H9 (cell line): ENCODE measurements around the gene AP1G2. TPM values are rescaled to one million over a fixed set of nuclear protein-coding genes. Genes with fewer than 3 reads are reported as not detected.

Experiments used
- DNase-seq: peaks from one replicate; pipeline ENCODE4 v3.0.0-alpha.2; 2017
- H2AFZ ChIP-seq: one replicate; pipeline ENCODE4 v1.6.1; 2013; ENCODE audit warnings: mild to moderate bottlenecking, low read length, control low read depth, moderate library complexity
- H2AK5ac ChIP-seq: 2 replicates; pipeline ENCODE4 v1.6.1; 2013; ENCODE audit warnings: low read length, control low read depth, mixed read lengths; ENCODE audit not compliant: insufficient read length
- H2BK120ac ChIP-seq: one replicate; pipeline ENCODE4 v1.6.1; 2013; ENCODE audit warnings: low read depth, mild to moderate bottlenecking, low read length, control low read depth, inconsistent platforms; ENCODE audit not compliant: poor library complexity, severe bottlenecking
- H2BK12ac ChIP-seq: 2 replicates; pipeline ENCODE4 v1.6.1; 2013; ENCODE audit warnings: low read length, control low read depth, mixed read lengths, low read depth; ENCODE audit not compliant: insufficient read length
- H2BK15ac ChIP-seq: 2 replicates; pipeline ENCODE4 v1.6.1; 2013; ENCODE audit warnings: low read depth, low read length, control low read depth
- H2BK20ac ChIP-seq: one replicate; pipeline ENCODE4 v1.6.1; 2013; ENCODE audit warnings: low read depth, mild to moderate bottlenecking, low read length, control low read depth, inconsistent platforms; ENCODE audit not compliant: poor library complexity, severe bottlenecking
- H2BK5ac ChIP-seq: 2 replicates; pipeline ENCODE4 v1.6.1; 2013; ENCODE audit warnings: low read length, control low read depth, mixed read lengths; ENCODE audit not compliant: insufficient read length
- H3K14ac ChIP-seq: 2 replicates; pipeline ENCODE4 v1.6.1; 2013; ENCODE audit warnings: low read length, control low read depth; ENCODE audit not compliant: insufficient read depth
- H3K18ac ChIP-seq: 2 replicates; pipeline ENCODE4 v1.6.1; 2013; ENCODE audit warnings: low read depth, mild to moderate bottlenecking, mixed read lengths, low read length, control low read depth; ENCODE audit not compliant: insufficient read length
- H3K23ac ChIP-seq: 2 replicates; pipeline ENCODE4 v1.6.1; 2013; ENCODE audit warnings: low read length, control low read depth, mixed read lengths, low read depth; ENCODE audit not compliant: insufficient read length
- H3K23me2 ChIP-seq: 2 replicates; pipeline ENCODE4 v1.6.1; 2013; ENCODE audit warnings: low read depth, mild to moderate bottlenecking, mixed read lengths, low read length, control low read depth; ENCODE audit not compliant: insufficient read length, poor library complexity, severe bottlenecking
- H3K27ac ChIP-seq: 2 replicates; pipeline ENCODE4 v1.5.1; 2013; ENCODE audit warnings: low read length, control low read depth, mixed read lengths, low read depth; ENCODE audit not compliant: insufficient read length
- H3K27me3 ChIP-seq: 2 replicates; pipeline ENCODE4 v1.6.1; 2013; ENCODE audit warnings: low read length, control low read depth, inconsistent platforms; ENCODE audit not compliant: insufficient read depth
- H3K4ac ChIP-seq: 2 replicates; pipeline ENCODE4 v1.6.1; 2013; ENCODE audit warnings: low read depth, mild to moderate bottlenecking, control low read depth, inconsistent platforms, low read length, moderate library complexity
- H3K4me1 ChIP-seq: 2 replicates; pipeline ENCODE4 v1.6.1; 2013; ENCODE audit warnings: low read length, control low read depth, inconsistent platforms; ENCODE audit not compliant: insufficient read depth
- H3K4me2 ChIP-seq: 2 replicates; pipeline ENCODE4 v1.6.1; 2013; ENCODE audit warnings: low read length, control low read depth, mixed read lengths; ENCODE audit not compliant: insufficient read length, insufficient read depth
- H3K56ac ChIP-seq: 2 replicates; pipeline ENCODE4 v1.6.1; 2013; ENCODE audit warnings: low read depth, mild to moderate bottlenecking, mixed read lengths, low read length, control low read depth; ENCODE audit not compliant: insufficient read length
- H3K79me1 ChIP-seq: 2 replicates; pipeline ENCODE4 v1.6.1; 2013; ENCODE audit warnings: low read depth, mild to moderate bottlenecking, moderate library complexity, low read length, control low read depth, inconsistent platforms; ENCODE audit not compliant: insufficient read depth, poor library complexity, severe bottlenecking
- H3K79me2 ChIP-seq: 2 replicates; pipeline ENCODE4 v1.6.1; 2013; ENCODE audit warnings: low read length, control low read depth, inconsistent platforms; ENCODE audit not compliant: insufficient read depth
- H3K9ac ChIP-seq: 2 replicates; pipeline ENCODE4 v1.6.1; 2013; ENCODE audit warnings: low read length, control low read depth, mixed read lengths; ENCODE audit not compliant: insufficient read length; ENCODE audit errors: extremely low read depth
- H3K9me3 ChIP-seq: one replicate; pipeline ENCODE4 v1.6.1; 2013; ENCODE audit warnings: low read depth, low read length, inconsistent platforms; ENCODE audit not compliant: control insufficient read depth
- H3T11ph ChIP-seq: one replicate; pipeline ENCODE4 v1.6.1; 2013; ENCODE audit warnings: mild to moderate bottlenecking, low read length, control low read depth, inconsistent platforms
- H4K20me1 ChIP-seq: one replicate; pipeline ENCODE4 v1.6.1; 2013; ENCODE audit not compliant: control insufficient read depth, insufficient read length, insufficient read depth
- H4K5ac ChIP-seq: 2 replicates; pipeline ENCODE4 v1.6.1; 2013; ENCODE audit warnings: low read depth, mild to moderate bottlenecking, mixed read lengths, low read length, control low read depth; ENCODE audit not compliant: insufficient read length
- H4K8ac ChIP-seq: replicated peaks from 2 replicates; pipeline ENCODE4 v1.6.1; 2013; ENCODE audit warnings: low read length, control low read depth, mixed read lengths, low read depth; ENCODE audit not compliant: insufficient read length
- H4K91ac ChIP-seq: 2 replicates; pipeline ENCODE4 v1.6.1; 2013; ENCODE audit warnings: low read depth, mild to moderate bottlenecking, moderate library complexity, mixed read lengths, low read length, control low read depth; ENCODE audit not compliant: insufficient read length
- H3K27ac Mint-ChIP-seq, 3 experiments: 2 replicates in 2 of 3; 3 replicates in 1 of 3; pipeline ENCODE4 v1.8.0; 2020 to 2021; ENCODE audit warnings: mixed read lengths in 3 of 3, mild to moderate bottlenecking in 1 of 3, moderate library complexity in 1 of 3
- H3K27me3 Mint-ChIP-seq: 2 replicates; pipeline ENCODE4 v1.8.0; 2021; ENCODE audit warnings: low read depth, mild to moderate bottlenecking, moderate library complexity, mixed read lengths
- H3K36me3 Mint-ChIP-seq, 3 experiments: 2 replicates in 2 of 3; 3 replicates in 1 of 3; pipeline ENCODE4 v1.8.0; 2020 to 2021; ENCODE audit warnings: low read depth in 3 of 3, mixed read lengths in 3 of 3; ENCODE audit not compliant: insufficient read depth in 1 of 3
- H3K4me1 Mint-ChIP-seq, 2 experiments: 2 replicates each; pipeline ENCODE4 v1.8.0; 2020; ENCODE audit warnings: mixed read lengths in 2 of 2
- H3K4me3 Mint-ChIP-seq, 2 experiments: 2 replicates in 1 of 2; 3 replicates in 1 of 2; pipeline ENCODE4 v1.8.0; 2020 to 2021; ENCODE audit warnings: mild to moderate bottlenecking in 2 of 2, mixed read lengths in 2 of 2, moderate library complexity in 1 of 2
- H3K9me3 Mint-ChIP-seq, 2 experiments: 2 replicates in 1 of 2; 3 replicates in 1 of 2; pipeline ENCODE4 v1.8.0; 2020; ENCODE audit warnings: mild to moderate bottlenecking in 2 of 2, mixed read lengths in 2 of 2, moderate library complexity in 1 of 2
- CTCF ChIP-seq: fragments of 200-600 bp; sonication (generic); conservative IDR thresholded peaks from 3 replicates; pipeline ENCODE4 v1.8.0; 2021; ENCODE audit warnings: antibody characterized with exemption, mild to moderate bottlenecking
- WGBS: extraction: QIAGEN DNeasy Blood & Tissue Kit; methylation state at CpG from one replicate; pipeline ENCODE4 v1.1.7; 2013; ENCODE audit warnings: missing lambda C conversion rate, low lambda C conversion rate, mixed read lengths; ENCODE audit not compliant: insufficient read length; ENCODE audit errors: extremely low coverage; 5-methylcytosine and 5-hydroxymethylcytosine counted together
- total RNA-seq: library from RNA; stranded (reverse); gene quantifications from 2 replicates; pipeline ENCODE4 v1.2.1, GENCODE V29; 2021

The AP1G2 gene
- total RNA-seq, 1 experiment from 2014 or later: 107 TPM

DNA sequence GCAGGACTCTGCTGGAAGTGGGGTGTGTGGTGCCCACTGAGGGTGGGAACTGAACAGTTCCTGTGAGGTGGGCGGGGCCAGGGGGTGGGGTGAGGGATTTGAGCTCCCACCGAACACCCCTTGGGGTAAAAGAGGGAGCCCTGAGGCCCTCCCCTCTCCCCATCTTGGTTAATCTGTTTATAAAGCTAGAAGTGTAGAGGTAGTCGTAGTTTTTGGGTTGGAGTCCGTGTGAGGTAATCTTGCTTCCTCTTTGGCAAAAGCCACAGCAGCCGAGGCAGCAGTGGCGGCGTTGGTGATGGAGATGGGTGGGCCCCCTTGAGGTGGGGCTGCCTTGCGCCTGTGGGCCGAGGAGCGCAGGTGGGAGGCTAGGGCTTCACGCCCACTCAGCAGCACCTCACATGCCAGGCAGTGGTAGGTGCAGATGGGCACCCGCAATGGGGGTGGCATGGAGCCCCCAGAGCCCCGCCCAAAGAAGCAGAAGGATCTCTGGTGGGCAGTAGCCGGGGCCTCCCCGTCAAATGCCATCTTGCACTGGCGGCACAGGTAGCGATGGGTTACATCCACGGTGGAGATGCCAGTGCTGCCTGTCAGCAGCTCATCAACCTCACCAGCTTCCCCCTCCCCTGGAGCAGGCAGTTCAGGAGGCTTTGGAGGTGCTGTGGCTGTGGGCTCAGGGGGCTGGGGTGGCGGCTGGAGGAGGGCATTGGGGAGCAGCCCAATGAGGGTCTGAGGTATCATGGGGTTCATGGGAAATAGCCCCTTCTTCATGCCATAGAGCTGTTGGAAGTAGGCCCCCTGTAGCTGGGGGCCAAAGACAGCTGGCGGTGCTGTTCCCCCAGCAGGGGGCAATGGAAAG, 45.6 kb downstream of the AP1G2 start:
- no peak overlapping the region for H3K23ac ChIP-seq
- peaks cover 2% of the 10 kb centered on the region for H3K27me3 Mint-ChIP-seq
- no peaks in the 10 kb centered on the region for H3K79me2 ChIP-seq
- H4K91ac ChIP-seq: no peak overlapping the region
- H3K23me2 ChIP-seq: no peaks in the 10 kb centered on the region
- H4K8ac ChIP-seq: no peak overlapping the region
- H3K27ac Mint-ChIP-seq: no peak overlapping the region; a peak in 2 of 7 replicates
- no peak overlapping the region for H4K5ac ChIP-seq
- no peak overlapping the region for H3K4ac ChIP-seq
- peaks cover 36 to 45% (median 37%) of the 10 kb centered on the region in 3 experiments for H3K36me3 Mint-ChIP-seq
- no peak overlapping the region for H3K56ac ChIP-seq
- no peak for TF ChIP-seq CTCF
- no peak overlapping the region for H3K18ac ChIP-seq
- no peak overlapping the region for H2BK5ac ChIP-seq
- H2AK5ac ChIP-seq: no peak overlapping the region
- H2BK15ac ChIP-seq: no peak overlapping the region
- H3K4me1 Mint-ChIP-seq: peaks cover 53 to 60% of the 10 kb centered on the region in 2 experiments
- DNase-seq: no peak
- no peak overlapping the region for H2BK120ac ChIP-seq
- H3K9ac ChIP-seq: no peak overlapping the region
- H4K20me1 ChIP-seq: no peaks in the 10 kb centered on the region
- no peak overlapping the region for H3K4me2 ChIP-seq
- no peak overlapping the region for H3K14ac ChIP-seq
- H3K9me3 ChIP-seq: no peaks in the 10 kb centered on the region
- H3K4me3 Mint-ChIP-seq: no peak overlapping the region
- H3K27ac ChIP-seq: no peak overlapping the region
- H3T11ph ChIP-seq: no peak overlapping the region
- H2BK20ac ChIP-seq: no peak overlapping the region
- WGBS: no CpG with 5 or more reads among the region's 20 CpGs
- peaks cover 15% of the 10 kb centered on the region; the same call in 1 of the 2 replicates for H3K4me1 ChIP-seq
- no peaks in the 10 kb centered on the region for H3K27me3 ChIP-seq
- H3K9me3 Mint-ChIP-seq: no peaks in the 10 kb centered on the region
- no peaks in the 10 kb centered on the region for H3K79me1 ChIP-seq
- H2AFZ ChIP-seq: no peak overlapping the region
- no peak overlapping the region for H2BK12ac ChIP-seq
